CD4-positive, alpha-beta T cell treated with Interleukin-21 for 1 hour (primary cell): ENCODE measurements around the gene HSPA12A.

ENCODE experiments used
- DNase-seq: peaks from one replicate; pipeline ENCODE4 v3.0.0-alpha.2; 2020

Gene HSPA12A

DNA sequence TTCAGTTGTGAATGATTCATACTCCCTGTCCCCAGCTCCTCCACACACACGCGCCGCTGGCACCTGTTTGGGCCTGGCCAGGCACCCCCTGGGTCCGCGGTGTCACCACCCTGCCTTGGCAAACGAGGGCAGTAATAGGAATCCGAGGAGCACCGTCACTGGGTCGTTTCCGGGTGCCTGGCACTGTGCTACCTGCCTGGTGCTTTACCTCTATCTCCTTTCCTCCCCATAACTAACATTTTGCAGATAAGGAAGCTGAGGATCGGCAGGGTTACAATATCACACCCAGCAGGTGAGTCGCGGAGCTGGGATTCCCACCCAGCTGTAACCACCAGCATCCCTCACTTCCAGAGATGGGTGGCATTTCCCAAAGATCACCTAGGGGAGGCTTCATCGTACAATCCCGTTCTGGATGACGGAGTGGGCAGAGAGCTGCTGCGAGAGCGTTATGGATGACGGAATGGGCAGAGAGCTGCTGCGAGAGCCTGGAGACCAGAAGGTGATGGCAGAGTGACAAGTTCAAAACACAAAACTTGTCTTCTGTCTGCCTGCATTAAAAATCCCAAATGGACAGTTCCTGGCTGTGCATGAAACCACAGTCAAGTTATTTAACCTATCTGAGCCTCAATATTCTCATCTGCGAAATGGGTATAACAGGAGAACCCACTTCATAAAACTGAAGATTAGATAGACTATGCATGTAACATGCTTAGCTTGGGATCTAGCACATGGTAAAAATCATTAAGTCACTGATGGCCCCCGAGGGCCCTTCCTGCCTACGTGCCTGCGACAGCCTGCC is 1.1 kb upstream of the HSPA12A start:
- DNase-seq = no peak

GRCh38 chr10:116741391-116742351 is 695 bp downstream of the HSPA12A start:
- DNase-seq = no peak

GRCh38 chr10:116740971-116741370 is 1.4 kb downstream of the HSPA12A start:
- DNase-seq = no peak

- no peak for DNase-seq
Observed at GRCh38 chr10:116738339-116738738, 4.0 kb downstream of the HSPA12A start.

- DNase-seq = no peak
Observed at GRCh38 chr10:116737627-116738327, 4.6 kb downstream of the HSPA12A start.

GRCh38 chr10:116733566-116733965 is 8.8 kb downstream of the HSPA12A start:
- no peak for DNase-seq

DNA sequence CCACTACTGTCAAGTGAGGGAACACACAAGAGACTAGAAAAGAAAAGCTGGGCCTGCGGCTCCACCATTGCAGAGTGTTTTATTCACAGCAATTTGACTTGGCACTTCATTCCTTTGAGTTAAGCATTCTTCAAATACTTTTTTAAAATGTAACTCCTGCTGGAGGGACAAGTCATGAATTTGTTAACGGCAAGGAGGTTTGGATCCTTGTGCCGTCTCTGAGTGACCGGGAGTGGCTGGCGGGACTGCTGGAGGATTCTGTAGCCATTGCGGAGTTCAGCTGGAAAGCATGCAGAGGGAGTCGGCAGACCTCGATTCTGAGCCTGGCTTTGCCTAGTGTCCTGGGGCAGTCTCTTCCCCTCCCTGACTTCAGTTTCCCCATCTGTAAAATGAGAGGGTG is 9.8 kb downstream of the HSPA12A start:
- no peak for DNase-seq

- DNase-seq = no peak
Observed at GRCh38 chr10:116730464-116731260, 11.7 kb downstream of the HSPA12A start.

GRCh38 chr10:116729243-116729642 is 13.1 kb downstream of the HSPA12A start:
- DNase-seq = no peak

GRCh38 chr10:116728526-116729096 is 13.8 kb downstream of the HSPA12A start:
- DNase-seq = no peak

DNA sequence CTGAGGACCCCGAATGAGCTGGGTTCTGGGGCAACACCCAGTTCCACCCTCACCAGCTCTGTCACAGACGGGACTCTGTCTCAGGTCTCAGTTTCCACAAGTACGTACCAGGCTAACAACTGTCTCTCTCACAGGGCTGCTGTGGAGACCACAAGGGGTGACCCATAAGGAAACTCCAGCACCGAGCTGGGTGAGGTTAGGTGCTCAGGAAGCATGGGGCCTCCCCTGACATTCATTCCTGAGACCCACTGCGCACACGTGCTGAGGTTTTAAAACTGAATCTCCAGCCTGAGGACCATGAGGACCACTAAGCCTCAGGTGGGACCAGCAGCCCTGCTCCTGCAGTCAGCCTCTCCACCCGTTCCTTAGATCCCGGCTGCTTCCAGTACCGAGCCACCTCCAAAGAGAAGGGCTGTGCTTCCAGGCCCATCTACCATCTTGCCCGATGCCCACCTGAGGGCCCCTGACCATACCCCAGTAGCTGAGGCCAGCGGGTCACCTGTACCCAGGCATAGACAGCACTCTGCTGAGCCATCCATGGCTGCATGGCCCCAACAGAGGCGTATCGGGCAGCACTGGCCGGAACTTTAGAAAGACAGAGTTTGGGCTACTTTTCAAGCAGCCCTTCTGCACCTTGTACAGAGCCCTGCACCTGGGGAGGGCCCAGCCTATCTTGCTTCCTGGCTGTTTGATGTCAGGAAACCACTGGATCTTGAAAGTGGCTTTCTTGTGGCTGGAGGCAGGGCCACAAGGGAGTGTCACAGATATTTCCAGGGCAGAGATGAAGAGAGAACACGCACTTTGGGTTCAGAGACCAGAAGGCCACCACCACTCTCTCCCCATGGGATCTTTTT is 18.7 kb downstream of the HSPA12A start:
- peak; percentile 72 for DNase-seq

- DNase-seq = no peak
Observed at GRCh38 chr10:116722736-116723427, 19.5 kb downstream of the HSPA12A start.

- DNase-seq = no peak
Observed at GRCh38 chr10:116721547-116722392, 20.6 kb downstream of the HSPA12A start.

GRCh38 chr10:116720668-116721546 is 21.5 kb downstream of the HSPA12A start:
- no peak for DNase-seq

DNA sequence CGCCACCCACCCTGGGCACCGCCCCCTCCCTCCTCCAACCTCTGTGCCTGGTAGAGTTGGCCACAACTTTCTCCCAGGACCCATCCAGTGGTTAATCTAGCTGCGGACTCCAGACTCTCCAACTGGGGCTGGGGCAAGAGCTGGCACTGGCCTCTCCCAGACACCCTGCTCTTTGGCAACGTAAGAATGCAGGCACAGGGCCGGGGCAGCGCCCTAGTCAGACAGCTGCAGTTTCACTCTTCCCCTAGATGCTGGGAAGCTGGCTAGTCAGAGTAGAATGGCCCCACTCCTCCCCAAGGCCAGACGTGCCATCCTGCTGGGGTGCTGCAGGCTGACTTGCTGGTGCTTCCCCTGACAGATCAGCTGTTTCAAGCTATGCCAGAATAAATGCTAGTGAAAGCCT is 22.1 kb downstream of the HSPA12A start:
- DNase-seq = no peak

DNA sequence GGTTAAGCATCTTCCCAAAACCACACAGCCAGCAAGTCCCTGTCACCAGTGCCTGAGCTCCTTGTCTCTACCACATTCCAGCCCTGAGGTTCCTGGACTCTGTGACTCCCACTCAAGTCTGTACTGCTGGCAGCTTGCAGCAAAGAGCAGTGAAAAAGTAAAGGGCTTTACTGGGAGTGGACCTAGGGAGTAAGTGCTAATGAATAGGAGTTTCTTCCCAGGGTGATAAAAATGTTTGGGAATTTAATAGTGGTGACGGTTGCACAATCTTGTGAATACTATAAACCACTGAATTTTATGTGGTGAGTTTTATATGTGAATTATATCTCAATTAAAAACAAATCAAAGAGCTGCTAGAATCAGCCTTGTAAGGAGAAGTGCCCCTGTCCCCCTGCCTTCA is 22.6 kb downstream of the HSPA12A start:
- DNase-seq = no peak

DNA sequence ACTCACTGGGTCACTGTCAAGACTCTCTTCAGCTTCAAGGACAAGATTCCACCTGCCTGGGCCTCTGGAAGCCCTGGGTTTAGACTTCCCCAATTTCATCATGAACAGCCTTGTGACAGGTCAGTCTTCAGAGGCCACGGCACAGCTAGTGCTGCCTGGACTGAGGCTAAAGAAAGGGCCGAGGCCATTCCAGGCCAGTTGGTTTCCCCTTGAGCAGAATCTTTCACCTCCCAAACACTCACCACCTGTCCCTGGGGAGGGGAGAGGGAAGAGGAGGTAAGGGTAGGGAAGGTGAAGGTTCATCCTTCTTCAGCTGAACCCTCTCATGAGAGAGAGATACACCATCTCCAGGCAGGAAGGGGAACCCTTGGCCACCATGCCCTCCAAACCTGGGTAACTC is 24.3 kb downstream of the HSPA12A start:
- DNase-seq = no peak

- no peak for DNase-seq
Observed at GRCh38 chr10:116716381-116716780, 26.0 kb downstream of the HSPA12A start.
